GM20000 (cell line): ENCODE measurements around the gene TTC17.

ENCODE experiments used
- DNase-seq: peaks from one replicate; pipeline ENCODE4 v3.0.0; 2012; ENCODE audit warnings: low spot score
- CTCF ChIP-seq: IDR thresholded peaks from 2 replicates; pipeline ENCODE4 v1.5.1; 2012; ENCODE audit warnings: mild to moderate bottlenecking, control low read depth; ENCODE audit errors: extremely low read depth, missing control alignments

Gene TTC17

GRCh38 chr11:43498561-43498960, 139.8 kb downstream of the TTC17 start:
- no peak for TF ChIP-seq CTCF
- no peak for DNase-seq

GRCh38 chr11:43503417-43503816, 144.7 kb downstream of the TTC17 start:
- no peak for DNase-seq
- no peak for TF ChIP-seq CTCF

- peak; percentile 24 for TF ChIP-seq CTCF
- peak; percentile 51 for DNase-seq
Observed at GRCh38 chr11:43504316-43504950, 145.7 kb downstream of the TTC17 start.

- no peak for TF ChIP-seq CTCF
- no peak for DNase-seq
Observed at GRCh38 chr11:43505171-43505570, 146.5 kb downstream of the TTC17 start.

GRCh38 chr11:43507171-43507570, 148.5 kb downstream of the TTC17 start:
- DNase-seq: no peak
- TF ChIP-seq CTCF: no peak

- DNase-seq: peak; percentile 19
- TF ChIP-seq CTCF: no peak
Observed at GRCh38 chr11:43508511-43508918, 149.8 kb downstream of the TTC17 start.

GRCh38 chr11:43511959-43512358, 153.2 kb downstream of the TTC17 start:
- TF ChIP-seq CTCF: no peak
- DNase-seq: no peak
